GM13976 (cell line): Measurements from ENCODE around the gene TBX19.

Experiments used
- DNase-seq: peaks from one replicate; pipeline ENCODE4 v3.0.0; 2012; ENCODE audit warnings: low spot score
- in situ Hi-C: fragments of 300-500 bp; cut with MboI; formaldehyde crosslinking; loops from one replicate; pipeline ENCODE4 v1.12.0; 2022; ENCODE audit warnings: low sequenced_read_pairs, mixed read lengths, inconsistent platforms; ENCODE audit not compliant: unreplicated experiment
- TF ChIP-seq, protein P1 (sequence below): IDR thresholded peaks from 2 replicates; pipeline ENCODE4 v1.5.1; 2012; ENCODE audit warnings: borderline replicate concordance, mild to moderate bottlenecking; ENCODE audit not compliant: insufficient read depth; ENCODE audit errors: extremely low read depth, missing control alignments, control extremely low read depth

TBX19 gene

DNA sequence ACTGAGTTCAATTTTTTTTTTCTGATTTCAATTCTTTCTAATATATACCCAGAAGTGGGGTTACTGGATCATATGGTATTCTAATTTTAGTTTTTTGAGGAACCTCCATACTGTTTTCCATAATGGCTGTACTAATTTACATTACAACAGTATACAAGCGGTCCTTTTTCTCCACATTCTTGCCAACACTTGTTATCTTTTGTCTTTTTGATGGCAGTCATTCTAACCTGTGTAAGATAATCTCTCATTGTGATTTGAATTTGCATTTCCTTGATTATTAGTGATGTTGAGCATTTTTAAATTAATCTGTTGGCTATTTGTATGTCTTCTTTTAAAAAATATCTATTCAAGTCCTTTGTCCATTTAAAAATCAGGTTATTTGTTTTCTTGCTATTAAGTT, 21.1 kb upstream of the TBX19 start:
- TF ChIP-seq, protein P1, sequence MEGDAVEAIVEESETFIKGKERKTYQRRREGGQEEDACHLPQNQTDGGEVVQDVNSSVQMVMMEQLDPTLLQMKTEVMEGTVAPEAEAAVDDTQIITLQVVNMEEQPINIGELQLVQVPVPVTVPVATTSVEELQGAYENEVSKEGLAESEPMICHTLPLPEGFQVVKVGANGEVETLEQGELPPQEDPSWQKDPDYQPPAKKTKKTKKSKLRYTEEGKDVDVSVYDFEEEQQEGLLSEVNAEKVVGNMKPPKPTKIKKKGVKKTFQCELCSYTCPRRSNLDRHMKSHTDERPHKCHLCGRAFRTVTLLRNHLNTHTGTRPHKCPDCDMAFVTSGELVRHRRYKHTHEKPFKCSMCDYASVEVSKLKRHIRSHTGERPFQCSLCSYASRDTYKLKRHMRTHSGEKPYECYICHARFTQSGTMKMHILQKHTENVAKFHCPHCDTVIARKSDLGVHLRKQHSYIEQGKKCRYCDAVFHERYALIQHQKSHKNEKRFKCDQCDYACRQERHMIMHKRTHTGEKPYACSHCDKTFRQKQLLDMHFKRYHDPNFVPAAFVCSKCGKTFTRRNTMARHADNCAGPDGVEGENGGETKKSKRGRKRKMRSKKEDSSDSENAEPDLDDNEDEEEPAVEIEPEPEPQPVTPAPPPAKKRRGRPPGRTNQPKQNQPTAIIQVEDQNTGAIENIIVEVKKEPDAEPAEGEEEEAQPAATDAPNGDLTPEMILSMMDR = no peak
- no peak for DNase-seq
- in situ Hi-C loops = no loop called here

DNA sequence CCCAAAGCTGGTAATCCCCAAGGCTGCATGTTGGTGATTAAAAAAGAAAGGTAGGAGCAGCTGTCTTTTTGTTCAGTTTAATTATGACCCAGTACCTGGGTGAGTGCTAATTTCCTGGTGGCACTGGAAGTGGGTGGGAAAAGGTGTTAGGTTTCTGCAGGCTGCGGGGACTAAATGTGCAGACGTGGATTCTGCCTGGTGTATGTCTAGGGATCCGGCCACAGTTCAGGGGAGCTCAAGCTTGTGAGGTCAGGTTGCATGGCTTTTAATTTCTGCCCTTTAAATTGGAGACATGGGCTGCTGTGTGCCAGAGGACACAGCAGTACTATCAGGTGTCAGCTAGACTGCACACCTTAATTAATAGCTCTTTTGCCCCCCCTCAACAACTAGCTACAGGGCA, 20.3 kb upstream of the TBX19 start:
- in situ Hi-C loops = no loop called here
- no peak for DNase-seq
- TF ChIP-seq, protein P1 = no peak

DNA sequence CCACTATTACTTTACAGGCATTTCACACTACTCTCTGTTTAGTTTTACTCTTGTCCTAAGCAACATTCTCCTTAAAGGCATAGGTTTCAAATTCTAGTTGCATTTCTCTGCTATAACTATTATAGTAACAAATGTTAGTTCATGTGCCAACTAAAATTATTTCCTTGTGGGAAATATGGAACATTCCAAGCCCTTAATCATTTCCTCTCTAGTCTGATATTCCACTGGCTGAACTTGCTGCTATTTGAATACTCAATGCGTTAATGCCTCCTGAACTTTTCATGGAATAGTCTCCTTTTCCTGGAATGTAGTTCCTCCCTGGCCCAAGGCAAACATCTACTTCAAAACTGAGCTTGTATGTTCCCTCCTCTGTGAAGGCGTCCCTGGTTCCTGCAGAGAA, 19.3 kb upstream of the TBX19 start:
- in situ Hi-C loops = no loop called here
- TF ChIP-seq, protein P1 = no peak

DNA sequence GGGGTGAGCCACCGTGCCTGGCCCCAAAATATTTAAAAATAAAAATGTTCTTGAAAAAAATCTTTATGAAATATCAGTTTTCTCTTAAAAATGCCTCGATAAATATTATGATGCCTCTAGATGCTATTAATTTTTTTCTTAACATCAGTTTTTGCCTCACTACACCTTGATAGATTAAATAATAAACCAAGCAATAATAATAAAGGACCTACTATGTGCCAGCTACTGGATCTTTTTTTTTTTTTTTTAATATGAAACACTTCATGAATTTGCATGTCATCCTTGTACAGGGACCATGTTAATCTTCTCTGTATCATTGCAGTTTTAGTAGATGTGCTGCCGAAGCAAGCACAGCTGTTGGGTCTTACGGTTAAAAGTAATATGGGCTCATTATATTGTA, 17.5 kb upstream of the TBX19 start:
- TF ChIP-seq, protein P1 = no peak
- no peak for DNase-seq
- in situ Hi-C loops = no loop called here

More for the DNA sequence above, 19.3 kb upstream of the TBX19 start:
- DNase-seq = no peak

DNA sequence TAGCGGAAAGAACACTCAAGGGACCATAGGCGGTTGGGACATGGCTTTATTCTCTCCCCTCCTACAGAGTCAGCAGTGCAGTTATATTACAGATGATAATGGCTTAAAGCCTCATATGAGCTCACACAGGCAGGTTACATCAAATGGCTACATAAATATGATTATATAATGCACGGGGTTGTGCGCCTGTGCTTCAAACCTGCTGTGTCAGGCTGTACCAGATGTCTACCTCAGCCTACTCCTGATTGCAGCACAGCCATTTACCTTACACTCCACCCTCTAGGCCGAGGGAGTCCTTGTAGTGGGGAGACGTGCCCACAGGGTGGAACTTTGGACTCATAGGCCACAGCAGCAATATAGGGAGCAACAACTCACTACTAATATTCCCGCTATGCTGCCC, 16.4 kb upstream of the TBX19 start:
- in situ Hi-C loops = no loop called here
- no peak for DNase-seq
- TF ChIP-seq, protein P1 = no peak

DNA sequence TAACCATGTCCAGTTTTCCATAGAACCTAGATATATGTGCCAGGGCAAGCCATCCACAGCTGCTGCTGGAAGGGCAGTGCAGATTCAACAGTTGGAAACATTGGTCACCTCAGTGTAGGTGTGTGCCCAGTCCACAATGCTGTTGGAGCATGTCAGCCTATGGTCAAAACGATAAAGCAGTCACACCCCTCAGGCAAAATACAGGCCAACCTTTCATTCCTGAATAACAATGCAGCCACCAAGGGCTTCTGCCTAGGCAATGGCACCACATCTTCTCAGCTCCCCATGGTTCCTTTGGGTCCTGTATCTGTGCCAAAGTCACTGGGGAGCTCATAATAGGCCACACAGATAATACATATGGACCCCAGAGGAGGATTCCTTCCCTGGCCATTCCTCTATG, 15.1 kb upstream of the TBX19 start:
- DNase-seq = no peak
- in situ Hi-C loops = no loop called here
- TF ChIP-seq, protein P1 = no peak
